HepG2 (cell line): ENCODE measurements around the gene ZNF792. TPM values are rescaled to one million over a fixed set of nuclear protein-coding genes. Genes with fewer than 3 reads are reported as not detected.

ENCODE experiments used
- ATM ChIP-seq: fragments of 450-650 bp; IDR thresholded peaks from 2 replicates; pipeline ENCODE4 v1.7.1; 2017; ENCODE audit warnings: mild to moderate bottlenecking, borderline replicate concordance
- BORCS8-MEF2B ChIP-seq: sonication (generic); formaldehyde crosslinking; IDR thresholded peaks from 2 replicates; pipeline ENCODE4 v1.8.0; 2022; ENCODE audit warnings: mild to moderate bottlenecking, missing genetic modification reagents
- CTCF ChIP-seq: sonication (generic); formaldehyde crosslinking; IDR thresholded peaks from 2 replicates; pipeline ENCODE4 v1.5.0; 2020; ENCODE audit warnings: mild to moderate bottlenecking, missing genetic modification reagents, moderate library complexity
- FOXP1 ChIP-seq, 2 experiments: fragments of 450-650 bp in 1 of 2; IDR thresholded peaks; 2 replicates each; pipeline ENCODE4 v1.6.1; 2017 to 2018; ENCODE audit warnings: antibody characterized with exemption in 1 of 2
- GATA4 ChIP-seq: sonication (generic); IDR thresholded peaks from 2 replicates; pipeline ENCODE4 v1.6.1; 2016; ENCODE audit warnings: antibody characterized with exemption, low read depth, borderline replicate concordance
- GMEB1 ChIP-seq: sonication (generic); formaldehyde crosslinking; IDR thresholded peaks from 2 replicates; pipeline ENCODE4 v1.5.1; 2020; ENCODE audit warnings: missing genetic modification reagents, mild to moderate bottlenecking, borderline replicate concordance
- HMG20A ChIP-seq: IDR thresholded peaks from 2 replicates; pipeline ENCODE4 v1.6.1; 2016; ENCODE audit warnings: borderline replicate concordance
- KDM2A ChIP-seq: sonication (generic); formaldehyde crosslinking; IDR thresholded peaks from 2 replicates; pipeline ENCODE4 v1.4.0; 2020; ENCODE audit warnings: low read depth, missing genetic modification reagents, borderline replicate concordance
- MLX ChIP-seq: IDR thresholded peaks from 2 replicates; pipeline ENCODE4 v1.6.1; 2016
- NAIF1 ChIP-seq: sonication (generic); formaldehyde crosslinking; IDR thresholded peaks from 2 replicates; pipeline ENCODE4 v1.5.0; 2020; ENCODE audit warnings: mild to moderate bottlenecking, missing genetic modification reagents, borderline replicate concordance
- PHF8 ChIP-seq: sonication (generic); formaldehyde crosslinking; IDR thresholded peaks from 2 replicates; pipeline ENCODE4 v1.5.0; 2020; ENCODE audit warnings: missing genetic modification reagents
- ZBTB10 ChIP-seq: sonication (generic); formaldehyde crosslinking; IDR thresholded peaks from 2 replicates; pipeline ENCODE4 v1.4.0; 2020; ENCODE audit warnings: missing genetic modification reagents, borderline replicate concordance
- ZNF318 ChIP-seq: sonication (generic); formaldehyde crosslinking; IDR thresholded peaks from 2 replicates; pipeline ENCODE4 v1.4.0; 2020; ENCODE audit warnings: mild to moderate bottlenecking, missing genetic modification reagents
- ZNF44 ChIP-seq: sonication (generic); formaldehyde crosslinking; IDR thresholded peaks from 2 replicates; pipeline ENCODE4 v1.5.1; 2020; ENCODE audit warnings: mild to moderate bottlenecking, missing genetic modification reagents
- ZNF510 ChIP-seq: sonication (generic); formaldehyde crosslinking; IDR thresholded peaks from 2 replicates; pipeline ENCODE4 v1.4.0; 2020; ENCODE audit warnings: low read depth, mild to moderate bottlenecking, missing genetic modification reagents
- polyA plus RNA-seq, 8 experiments: library from polyadenylated mRNA; depleted of rRNA in 3 of 8; stranded (reverse) in 7 of 8; unstranded in 1 of 8; fragments of >200 nt; fragmentation: Illumina TruSeq in 4 of 8; extraction: Trizol in 4 of 8; gene quantifications; 2 replicates each; pipeline versions ENCODE4 v1.2.1 to v1.2.3, GENCODE V29; 2011 to 2016; ENCODE audit warnings: low read depth in 4 of 8, missing spikeins in 1 of 8, mixed read lengths in 1 of 8; ENCODE audit not compliant: insufficient read depth in 1 of 8
- total RNA-seq, 5 experiments: library from RNA; depleted of rRNA; stranded (reverse); fragments of >200 nt; fragmentation: Illumina TruSeq; extraction: Trizol; gene quantifications; 2 replicates each; pipeline ENCODE4 v1.2.3, GENCODE V29; 2016; ENCODE audit warnings: low read depth in 1 of 5

Gene ZNF792
- total and polyA plus RNA-seq, 2 of the 13 experiments (the other 11 are each of a cell fraction or from before 2014, with no cell fraction given): 5.5 to 11.5 TPM

GRCh38 chr19:35000338-35000646 lies 36.3 kb upstream of the ZNF792 start (continued):
- TF ChIP-seq ZNF318 (CRISPR knock-in tag) (no peak), KDM2A (CRISPR knock-in tag) (no peak), ZNF510 (CRISPR knock-in tag) (no peak), ZNF44 (CRISPR knock-in tag) (no peak), ZBTB10 (CRISPR knock-in tag) (no peak), GATA4 (peak; percentile 16; the same call in 1 of the 2 replicates), BORCS8-MEF2B (CRISPR knock-in tag) (no peak), PHF8 (0 out of 2 replicates have a peak, but pooled peaks have one; percentile 13), HMG20A (no peak), CTCF (CRISPR knock-in tag) (no peak), ATM (no peak), NAIF1 (no peak), GMEB1 (CRISPR knock-in tag) (no peak), MLX (CRISPR knock-in tag) (no peak), FOXP1 (IDR thresholded peaks at IDR 0.05) (no peak), FOXP1 (CRISPR knock-in tag; IDR thresholded peaks at IDR 0.05) (no peak)
